DOHH2 (cell line): ENCODE measurements around the gene NCAM2.

Experiments used
- H3F3A ChIP-seq: fragments of 200-600 bp; sonication (generic), shearing (Covaris generic); 2 replicates; pipeline ENCODE4 v1.6.0; 2016; ENCODE audit warnings: antibody characterized with exemption, mild to moderate bottlenecking; ENCODE audit not compliant: control insufficient read depth, insufficient read depth
- H3K27ac ChIP-seq: fragments of 200-600 bp; sonication (generic); 2 replicates; pipeline ENCODE4 v1.5.1; 2014; ENCODE audit warnings: low read depth, mild to moderate bottlenecking, low read length, moderate library complexity
- H3K27me3 ChIP-seq: fragments of 200-600 bp; sonication (generic); 2 replicates; pipeline ENCODE4 v1.6.1; 2014; ENCODE audit warnings: mild to moderate bottlenecking, low read length, mixed read lengths; ENCODE audit not compliant: control insufficient read depth
- H3K36me3 ChIP-seq: fragments of 200-600 bp; sonication (generic); 2 replicates; pipeline ENCODE4 v1.6.1; 2014; ENCODE audit warnings: mild to moderate bottlenecking, low read length, moderate library complexity, mixed read lengths; ENCODE audit not compliant: control insufficient read depth
- H3K4me1 ChIP-seq: fragments of 200-600 bp; sonication (generic); 2 replicates; pipeline ENCODE4 v1.6.1; 2014; ENCODE audit warnings: mild to moderate bottlenecking, low read length, mixed read lengths; ENCODE audit not compliant: control insufficient read depth
- H3K4me2 ChIP-seq: fragments of 200-600 bp; sonication (generic); 2 replicates; pipeline ENCODE4 v1.6.0; 2014; ENCODE audit warnings: mild to moderate bottlenecking, low read length, moderate library complexity
- H3K4me3 ChIP-seq: fragments of 200-600 bp; sonication (generic); 2 replicates; pipeline ENCODE4 v1.5.1; 2014; ENCODE audit warnings: mild to moderate bottlenecking, low read length, mixed read lengths
- H3K79me2 ChIP-seq: fragments of 200-600 bp; sonication (generic); 2 replicates; pipeline ENCODE4 v1.6.1; 2014; ENCODE audit warnings: mild to moderate bottlenecking, low read length, mixed read lengths; ENCODE audit not compliant: control insufficient read depth
- H3K9me2 ChIP-seq: fragments of 200-600 bp; sonication (generic); replicated peaks from 2 replicates; pipeline ENCODE4 v1.6.1; 2014; ENCODE audit warnings: mild to moderate bottlenecking, low read length, mixed read lengths; ENCODE audit not compliant: control insufficient read depth
- H3K9me3 ChIP-seq: fragments of 200-600 bp; sonication (generic); 2 replicates; pipeline ENCODE4 v1.6.1; 2014; ENCODE audit warnings: antibody characterized with exemption, low read length, mixed read lengths; ENCODE audit not compliant: control insufficient read depth, insufficient read depth
- H4K20me1 ChIP-seq: fragments of 200-600 bp; sonication (generic); 2 replicates; pipeline ENCODE4 v1.6.0; 2014; ENCODE audit warnings: low read depth, mild to moderate bottlenecking, antibody characterized with exemption, low read length, moderate library complexity; ENCODE audit not compliant: control insufficient read depth, insufficient read depth
- EZH2phosphoT487 ChIP-seq: fragments of 200-600 bp; sonication (generic); IDR thresholded peaks from 2 replicates; pipeline ENCODE4 v1.6.1; 2017; ENCODE audit warnings: borderline replicate concordance, mild to moderate bottlenecking, antibody characterized with exemption, low read length, moderate library complexity, mixed read lengths
- TF ChIP-seq, protein P1 (sequence below): fragments of 200-600 bp; sonication (generic); IDR thresholded peaks from one replicate; pipeline ENCODE4 v1.5.1; 2014; ENCODE audit warnings: antibody characterized with exemption, mild to moderate bottlenecking, low read depth, low read length; ENCODE audit not compliant: poor library complexity, severe bottlenecking

NCAM2 gene

DNA sequence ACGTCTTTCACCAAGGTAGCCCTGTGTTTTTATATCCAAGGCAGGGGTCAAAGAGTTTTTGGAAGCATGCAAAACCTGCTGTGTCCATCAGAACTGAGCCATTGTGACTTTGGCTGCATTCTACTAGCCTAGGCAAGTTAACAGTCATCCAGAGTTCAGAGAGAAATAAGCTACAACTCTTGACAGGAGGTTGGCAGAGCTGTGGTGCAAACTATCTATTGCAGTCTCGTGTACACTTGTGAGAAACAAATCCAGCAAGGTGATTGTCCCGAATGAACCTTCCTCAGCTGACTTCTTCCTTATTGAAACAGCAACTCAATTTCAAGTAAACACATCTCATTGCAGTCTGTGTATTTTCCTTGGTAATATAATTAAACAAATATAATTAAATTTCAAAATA is 124.5 kb downstream of the NCAM2 start:
- Histone ChIP-seq H3K4me2 (no peak overlapping the region), H3K79me2 (no peaks in the 10 kb centered on the region), H3K36me3 (no peaks in the 10 kb centered on the region), H3K27ac (no peak overlapping the region), H3F3A (no peaks in the 10 kb centered on the region), H3K27me3 (no peaks in the 10 kb centered on the region), H4K20me1 (no peaks in the 10 kb centered on the region), H3K9me2 (no peaks in the 10 kb centered on the region), H3K4me3 (no peak overlapping the region), H3K9me3 (no peaks in the 10 kb centered on the region), H3K4me1 (no peaks in the 10 kb centered on the region)
- no peak for TF ChIP-seq EZH2phosphoT487
- TF ChIP-seq, protein P1, sequence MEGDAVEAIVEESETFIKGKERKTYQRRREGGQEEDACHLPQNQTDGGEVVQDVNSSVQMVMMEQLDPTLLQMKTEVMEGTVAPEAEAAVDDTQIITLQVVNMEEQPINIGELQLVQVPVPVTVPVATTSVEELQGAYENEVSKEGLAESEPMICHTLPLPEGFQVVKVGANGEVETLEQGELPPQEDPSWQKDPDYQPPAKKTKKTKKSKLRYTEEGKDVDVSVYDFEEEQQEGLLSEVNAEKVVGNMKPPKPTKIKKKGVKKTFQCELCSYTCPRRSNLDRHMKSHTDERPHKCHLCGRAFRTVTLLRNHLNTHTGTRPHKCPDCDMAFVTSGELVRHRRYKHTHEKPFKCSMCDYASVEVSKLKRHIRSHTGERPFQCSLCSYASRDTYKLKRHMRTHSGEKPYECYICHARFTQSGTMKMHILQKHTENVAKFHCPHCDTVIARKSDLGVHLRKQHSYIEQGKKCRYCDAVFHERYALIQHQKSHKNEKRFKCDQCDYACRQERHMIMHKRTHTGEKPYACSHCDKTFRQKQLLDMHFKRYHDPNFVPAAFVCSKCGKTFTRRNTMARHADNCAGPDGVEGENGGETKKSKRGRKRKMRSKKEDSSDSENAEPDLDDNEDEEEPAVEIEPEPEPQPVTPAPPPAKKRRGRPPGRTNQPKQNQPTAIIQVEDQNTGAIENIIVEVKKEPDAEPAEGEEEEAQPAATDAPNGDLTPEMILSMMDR = no peak

DNA sequence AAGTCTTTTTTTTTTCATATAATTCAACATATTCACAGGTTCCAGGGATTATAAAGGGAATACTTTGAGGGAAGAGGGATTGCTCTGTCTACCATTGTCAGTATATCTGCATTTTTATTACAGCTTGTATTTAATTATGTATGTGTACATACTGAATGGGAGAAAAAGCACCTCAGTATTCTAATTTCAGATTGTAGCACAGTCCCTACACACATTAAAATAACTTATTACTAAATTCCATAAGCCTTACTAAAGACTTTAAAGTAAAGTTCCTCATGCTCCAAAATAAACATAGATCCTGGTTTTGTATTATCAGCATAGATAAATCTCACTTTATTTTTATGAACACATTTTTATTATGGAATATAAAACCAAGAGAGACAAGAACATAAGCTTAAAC is 134.2 kb downstream of the NCAM2 start:
- Histone ChIP-seq H3K27me3 (no peaks in the 10 kb centered on the region), H3K4me2 (no peak overlapping the region), H3K79me2 (no peaks in the 10 kb centered on the region), H3K4me3 (no peak overlapping the region), H3K9me3 (peaks cover 3% of the 10 kb centered on the region; the same call in 1 of the 2 replicates), H3K4me1 (no peaks in the 10 kb centered on the region), H3K36me3 (no peaks in the 10 kb centered on the region), H3K27ac (no peak overlapping the region), H3F3A (no peaks in the 10 kb centered on the region), H4K20me1 (no peaks in the 10 kb centered on the region), H3K9me2 (no peaks in the 10 kb centered on the region)
- TF ChIP-seq EZH2phosphoT487 = no peak
- TF ChIP-seq, protein P1 = no peak

DNA sequence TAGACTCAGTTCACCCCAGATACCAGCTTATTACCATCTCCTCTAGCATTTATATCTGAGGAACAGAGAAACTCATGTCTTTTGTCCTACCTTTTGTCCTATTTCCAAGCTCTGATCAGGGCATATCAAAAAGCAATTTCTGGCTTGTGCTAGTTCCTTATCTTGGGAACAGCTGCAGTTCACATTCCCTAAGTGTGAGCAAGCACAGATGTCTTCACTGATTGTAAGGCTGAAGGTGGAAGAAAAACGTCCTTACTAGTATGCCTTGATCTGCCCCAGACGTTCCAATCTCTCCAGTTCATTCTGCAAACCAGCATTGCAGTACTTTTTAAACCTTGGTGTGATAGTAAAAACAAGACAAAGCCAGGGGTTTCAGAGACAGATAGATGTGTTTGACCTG is 139.8 kb downstream of the NCAM2 start:
- TF ChIP-seq EZH2phosphoT487 = no peak
- TF ChIP-seq, protein P1 = no peak
- Histone ChIP-seq H3K9me2 (no peaks in the 10 kb centered on the region), H4K20me1 (no peaks in the 10 kb centered on the region), H3F3A (no peaks in the 10 kb centered on the region), H3K9me3 (peaks cover 3% of the 10 kb centered on the region; the same call in 1 of the 2 replicates), H3K27ac (no peak overlapping the region), H3K36me3 (no peaks in the 10 kb centered on the region), H3K79me2 (no peaks in the 10 kb centered on the region), H3K27me3 (no peaks in the 10 kb centered on the region), H3K4me2 (no peak overlapping the region), H3K4me3 (no peak overlapping the region), H3K4me1 (no peaks in the 10 kb centered on the region)
